Measurements from ENCODE around the gene DMRT3.

DNA sequence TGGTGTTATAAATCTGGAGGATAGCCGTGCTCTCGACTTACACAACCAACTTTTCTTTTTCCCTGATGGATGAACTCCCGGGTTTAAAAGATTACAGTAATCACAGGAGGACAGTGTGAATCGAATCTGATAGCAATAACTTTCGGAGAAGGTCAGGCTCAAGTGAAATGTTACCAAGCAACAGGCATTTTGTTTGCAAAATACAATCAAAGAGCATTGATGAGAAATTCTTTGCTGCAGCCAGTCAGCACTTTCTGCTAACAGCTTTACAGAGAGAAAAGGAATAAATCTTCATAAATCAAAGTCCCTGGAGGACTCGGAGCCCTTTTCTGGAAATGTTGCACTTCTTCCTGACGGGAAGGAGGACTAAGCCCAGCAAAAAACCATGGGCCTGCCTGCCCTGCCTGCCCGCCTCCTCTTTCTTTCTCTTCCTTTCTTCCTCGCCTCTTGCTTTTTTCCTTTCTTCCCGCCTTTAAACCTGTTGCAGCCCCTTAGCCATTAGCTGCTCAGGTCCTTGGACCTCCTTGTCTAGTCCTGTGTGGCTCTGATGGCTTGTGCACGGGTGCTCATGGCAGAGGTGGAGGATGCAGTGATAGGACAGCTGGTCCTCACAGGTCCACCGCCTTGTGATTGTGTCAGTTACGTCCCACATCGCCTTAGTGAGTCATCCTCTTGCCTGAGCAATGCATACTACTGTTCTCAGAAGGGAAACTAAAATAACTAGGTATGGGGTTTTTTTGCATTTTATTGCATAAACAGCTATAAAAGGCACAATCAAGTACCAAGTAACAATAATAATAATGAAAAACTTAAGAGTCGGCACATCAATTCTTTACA, 6.2 kb downstream of the DMRT3 start:
- TF ChIP-seq ZNF274 (IDR thresholded peaks at IDR 0.05; ENCODE audit: low read depth, low read length): no peak
- TF ChIP-seq YY1 (IDR thresholded peaks at IDR 0.05; ENCODE audit: insufficient read depth, insufficient read length): no peak
- TF ChIP-seq SUZ12 (IDR thresholded peaks at IDR 0.05; ENCODE audit: extremely low read depth, insufficient read depth, insufficient read length): no peak
